ENCODE data around the gene GUCA1C.

The GUCA1C gene

GRCh38 chr3:108946292-108947285, 7.1 kb downstream of the GUCA1C start:
- DNase-seq (ENCODE audit: low spot score), result no peak
- no peak for TF ChIP-seq CTCF (IDR thresholded peaks at IDR 0.05)
- H3K4me3 ChIP-seq, result no peak overlapping the region
- no peak overlapping the region for H3K27ac ChIP-seq

- TF ChIP-seq CTCF (IDR thresholded peaks at IDR 0.05), result no peak
- DNase-seq (ENCODE audit: low spot score), result no peak
- Histone ChIP-seq H3K27ac (no peak overlapping the region), H3K4me3 (no peak overlapping the region)
These were observed 13.0 kb downstream of the GUCA1C start for GRCh38 chr3:108940568-108941263.

GRCh38 chr3:108940166-108940565, 13.5 kb downstream of the GUCA1C start:
- TF ChIP-seq CTCF (IDR thresholded peaks at IDR 0.05), result no peak

GRCh38 chr3:108936924-108937689, 16.6 kb downstream of the GUCA1C start:
- no peak for DNase-seq (ENCODE audit: low spot score)
- Histone ChIP-seq H3K27ac (no peak overlapping the region), H3K4me3 (no peak overlapping the region)
- no peak for TF ChIP-seq CTCF (IDR thresholded peaks at IDR 0.05)

More at GRCh38 chr3:108940166-108940565, 13.5 kb downstream of the GUCA1C start:
- Histone ChIP-seq H3K4me3 (no peak overlapping the region), H3K27ac (no peak overlapping the region)
- no peak for DNase-seq (ENCODE audit: low spot score)

- Histone ChIP-seq H3K4me3 (no peak overlapping the region), H3K27ac (no peak overlapping the region)
- no peak for DNase-seq (ENCODE audit: low spot score)
- no peak for TF ChIP-seq CTCF (IDR thresholded peaks at IDR 0.05)
These were observed 22.6 kb downstream of the GUCA1C start for GRCh38 chr3:108931035-108931434.

- TF ChIP-seq CTCF (IDR thresholded peaks at IDR 0.05), result no peak
- Histone ChIP-seq H3K27ac (no peak overlapping the region), H3K4me3 (no peak overlapping the region)
- DNase-seq (ENCODE audit: low spot score), result no peak
These were observed 34.8 kb downstream of the GUCA1C start for GRCh38 chr3:108918866-108919265.
